Activated T-cell treated with anti-CD3 and anti-CD28 coated beads for 48 hours (primary cell): Measurements from ENCODE around the gene CALHM6.

Source experiments
- DNase-seq: peaks from one replicate; pipeline ENCODE4 v3.0.0-alpha.2; 2020; ENCODE audit warnings: low read depth

Gene CALHM6

GRCh38 chr6:116461331-116461931 lies at the start of gene CALHM6:
Gene CALHM6 (plus strand): TSS chr6:116461375. CDS start chr6:116461930, 555 bp downstream.
- DNase-seq: no peak

GRCh38 chr6:116412270-116412669 lies 48.9 kb upstream of the CALHM6 start:
- DNase-seq: no peak

GRCh38 chr6:116413357-116413756 lies 47.8 kb upstream of the CALHM6 start:
- no peak for DNase-seq

GRCh38 chr6:116417661-116418060 lies 43.5 kb upstream of the CALHM6 start:
- DNase-seq: no peak

GRCh38 chr6:116419069-116419786 lies 41.9 kb upstream of the CALHM6 start:
- no peak for DNase-seq

- DNase-seq: no peak
Measured at GRCh38 chr6:116420341-116420740, 40.8 kb upstream of the CALHM6 start.

GRCh38 chr6:116422238-116422637 lies 38.9 kb upstream of the CALHM6 start:
- DNase-seq: no peak

GRCh38 chr6:116424001-116424400 lies 37.2 kb upstream of the CALHM6 start:
- DNase-seq: no peak

GRCh38 chr6:116426551-116426950 lies 34.6 kb upstream of the CALHM6 start:
- DNase-seq: no peak

- DNase-seq: no peak
Measured at GRCh38 chr6:116429111-116429510, 32.1 kb upstream of the CALHM6 start.

- DNase-seq: no peak
Measured at GRCh38 chr6:116430860-116431259, 30.3 kb upstream of the CALHM6 start.

- no peak for DNase-seq
Measured at GRCh38 chr6:116431964-116432595, 29.1 kb upstream of the CALHM6 start.

- no peak for DNase-seq
Measured at GRCh38 chr6:116433206-116433712, 27.9 kb upstream of the CALHM6 start.

GRCh38 chr6:116434056-116434725 lies 27.0 kb upstream of the CALHM6 start:
- no peak for DNase-seq

GRCh38 chr6:116436586-116436985 lies 24.6 kb upstream of the CALHM6 start:
- no peak for DNase-seq

- no peak for DNase-seq
Measured at GRCh38 chr6:116437656-116438055, 23.5 kb upstream of the CALHM6 start.

- no peak for DNase-seq
Measured at GRCh38 chr6:116438590-116439448, 22.4 kb upstream of the CALHM6 start.

GRCh38 chr6:116439522-116440051 lies 21.6 kb upstream of the CALHM6 start:
- no peak for DNase-seq

- no peak for DNase-seq
Measured at GRCh38 chr6:116443105-116443504, 18.1 kb upstream of the CALHM6 start.

GRCh38 chr6:116444092-116444491 lies 17.1 kb upstream of the CALHM6 start:
- no peak for DNase-seq

GRCh38 chr6:116444575-116444974 lies 16.6 kb upstream of the CALHM6 start:
- no peak for DNase-seq
